Colonic mucosa (tissue), 4 donors: ENCODE measurements around the gene TESK2. TPM values are rescaled to one million over a fixed set of nuclear protein-coding genes. Genes with fewer than 3 reads are reported as not detected.

Source experiments
- DNase-seq: peaks from one replicate; pipeline ENCODE4 v3.0.0-alpha.2; 2020
- H3K27ac ChIP-seq: fragments of 200-600 bp; one replicate; pipeline ENCODE4 v1.8.0; 2021
- H3K27me3 ChIP-seq: fragments of 200-600 bp; one replicate; pipeline ENCODE4 v1.8.0; 2021
- H3K36me3 ChIP-seq: fragments of 200-600 bp; one replicate; pipeline ENCODE4 v1.8.0; 2021
- H3K4me1 ChIP-seq: fragments of 200-600 bp; one replicate; pipeline ENCODE4 v1.8.0; 2021; ENCODE audit warnings: mild to moderate bottlenecking
- H3K4me3 ChIP-seq: fragments of 200-600 bp; one replicate; pipeline ENCODE4 v1.8.0; 2021
- H3K9ac ChIP-seq, 2 donors: one replicate each; pipeline ENCODE4 v1.7.0; 2013; ENCODE audit warnings: control low read depth in 2 of 2, low read depth in 2 of 2, low read length in 2 of 2
- H3K9me3 ChIP-seq: fragments of 200-600 bp; one replicate; pipeline ENCODE4 v1.8.0; 2021
- intact Hi-C: fragments of 100-400 bp; cut with DNase I; formaldehyde crosslinking; loops from one replicate; pipeline ENCODE4 v1.14.1; 2022
- total RNA-seq, 2 donors: library from RNA; stranded (reverse); fragmentation: NEBNext Ultra II Directional in 1 of 2; extraction: Animal tissue kit (Norgen Biotek cat#: 25700) in 1 of 2; gene quantifications; one replicate each; pipeline ENCODE4 v1.2.1, GENCODE V29; 2021
- TF ChIP-seq, protein P1 (sequence below): fragments of 200-600 bp; IDR thresholded peaks from one replicate; pipeline ENCODE4 v1.8.0; 2022; ENCODE audit warnings: antibody characterized with exemption, mild to moderate bottlenecking
- donor health status: healthy.
- donor health status: DM: no; HTN: no; CAD: no.
- donor health status: DM: no; HTN: no; CAD: no.

Gene TESK2
- total RNA-seq, 2 donors from 2014 or later = 11.3 to 15.3 TPM

DNA sequence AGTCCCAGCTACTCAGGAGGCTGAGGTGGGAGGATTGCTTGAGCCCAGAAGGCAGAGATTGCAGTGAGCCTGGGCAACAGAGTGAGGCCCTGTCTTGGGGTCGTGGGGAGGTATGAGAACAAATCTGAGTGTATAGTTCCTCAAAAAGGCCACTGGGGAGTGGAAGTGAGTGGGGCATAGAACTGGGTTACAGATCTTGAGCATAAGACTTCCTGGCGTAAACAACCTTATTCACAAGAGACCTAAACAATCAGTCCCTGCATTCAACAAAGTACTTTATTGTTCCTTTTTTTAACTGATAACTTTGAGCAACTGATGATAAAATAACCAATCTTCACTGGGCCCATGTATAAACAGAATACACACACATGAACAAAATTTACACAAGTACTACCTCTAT, 78.1 kb downstream of the TESK2 start:
- DNase-seq = no peak
- TF ChIP-seq, protein P1, sequence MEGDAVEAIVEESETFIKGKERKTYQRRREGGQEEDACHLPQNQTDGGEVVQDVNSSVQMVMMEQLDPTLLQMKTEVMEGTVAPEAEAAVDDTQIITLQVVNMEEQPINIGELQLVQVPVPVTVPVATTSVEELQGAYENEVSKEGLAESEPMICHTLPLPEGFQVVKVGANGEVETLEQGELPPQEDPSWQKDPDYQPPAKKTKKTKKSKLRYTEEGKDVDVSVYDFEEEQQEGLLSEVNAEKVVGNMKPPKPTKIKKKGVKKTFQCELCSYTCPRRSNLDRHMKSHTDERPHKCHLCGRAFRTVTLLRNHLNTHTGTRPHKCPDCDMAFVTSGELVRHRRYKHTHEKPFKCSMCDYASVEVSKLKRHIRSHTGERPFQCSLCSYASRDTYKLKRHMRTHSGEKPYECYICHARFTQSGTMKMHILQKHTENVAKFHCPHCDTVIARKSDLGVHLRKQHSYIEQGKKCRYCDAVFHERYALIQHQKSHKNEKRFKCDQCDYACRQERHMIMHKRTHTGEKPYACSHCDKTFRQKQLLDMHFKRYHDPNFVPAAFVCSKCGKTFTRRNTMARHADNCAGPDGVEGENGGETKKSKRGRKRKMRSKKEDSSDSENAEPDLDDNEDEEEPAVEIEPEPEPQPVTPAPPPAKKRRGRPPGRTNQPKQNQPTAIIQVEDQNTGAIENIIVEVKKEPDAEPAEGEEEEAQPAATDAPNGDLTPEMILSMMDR = no peak
- Histone ChIP-seq H3K9me3 (no peaks in the 10 kb centered on the region), H3K36me3 (no peaks in the 10 kb centered on the region), H3K27ac (no peak overlapping the region), H3K9ac (no peak overlapping the region), H3K27me3 (no peaks in the 10 kb centered on the region), H3K4me1 (no peaks in the 10 kb centered on the region), H3K4me3 (no peak overlapping the region)
- intact Hi-C loops = no loop called here

DNA sequence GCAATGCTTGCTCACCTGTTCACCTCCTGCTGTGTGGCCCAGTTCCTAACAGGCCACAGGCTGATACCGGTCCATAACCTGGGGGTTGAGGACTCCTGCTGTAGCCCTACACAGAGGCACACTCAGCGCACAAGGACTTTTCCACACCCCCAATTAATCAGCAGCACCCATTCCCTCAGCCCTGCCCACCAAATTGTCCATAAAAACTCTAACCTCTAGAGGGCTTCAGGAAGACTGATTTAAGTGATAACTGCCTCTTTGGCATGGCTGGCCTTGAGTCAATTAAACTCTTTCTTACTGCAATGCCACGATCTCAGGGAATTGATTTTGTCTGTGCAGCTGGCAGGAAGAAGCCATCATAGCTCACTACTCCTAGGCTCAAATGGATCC, 79.5 kb downstream of the TESK2 start:
- Histone ChIP-seq H3K4me1 (no peaks in the 10 kb centered on the region), H3K27ac (no peak overlapping the region), H3K27me3 (no peaks in the 10 kb centered on the region), H3K4me3 (no peak overlapping the region), H3K36me3 (no peaks in the 10 kb centered on the region), H3K9ac (no peak overlapping the region), H3K9me3 (no peaks in the 10 kb centered on the region)
- no peak for DNase-seq
- TF ChIP-seq, protein P1 = no peak
- intact Hi-C loops = no loop called here

DNA sequence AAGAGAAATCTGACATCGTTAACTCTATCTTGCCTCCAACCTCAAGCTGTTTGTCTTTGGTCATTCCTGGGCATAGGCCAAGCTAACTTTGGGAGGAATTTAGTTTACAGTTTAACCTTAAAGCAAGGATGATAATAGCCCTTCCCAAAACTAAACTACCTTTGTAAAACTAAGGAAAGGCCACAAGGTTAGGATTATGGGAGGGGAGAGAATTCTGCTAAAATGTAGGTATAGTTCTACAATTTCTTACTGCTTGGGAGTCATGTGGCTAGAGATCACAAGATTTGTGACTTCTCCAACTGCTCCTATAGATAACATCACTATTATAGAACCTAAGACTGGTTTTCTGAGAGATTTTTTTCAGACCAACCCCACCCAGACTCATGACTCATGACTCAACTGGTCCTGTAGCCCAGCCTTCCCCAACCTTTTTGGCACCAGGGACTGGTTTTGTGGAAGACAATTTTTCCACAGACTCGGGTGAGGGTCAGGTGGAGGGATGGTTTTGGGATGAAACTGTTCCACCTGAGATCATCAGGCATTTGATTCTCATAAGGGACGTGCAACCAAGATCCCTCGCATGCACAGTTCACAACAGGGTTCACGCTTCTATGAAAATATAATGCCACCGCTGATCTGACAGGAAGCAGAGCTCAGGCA, 80.0 kb downstream of the TESK2 start:
- TF ChIP-seq, protein P1 = no peak
- H3K9ac ChIP-seq = no peak overlapping the region
- H3K4me1 ChIP-seq = no peaks in the 10 kb centered on the region
- no peak overlapping the region for H3K4me3 ChIP-seq
- intact Hi-C loops = no loop called here
- H3K36me3 ChIP-seq = no peaks in the 10 kb centered on the region
- no peaks in the 10 kb centered on the region for H3K27me3 ChIP-seq
- H3K9me3 ChIP-seq = no peaks in the 10 kb centered on the region
- no peak overlapping the region for H3K27ac ChIP-seq
- DNase-seq = peak; percentile 36

DNA sequence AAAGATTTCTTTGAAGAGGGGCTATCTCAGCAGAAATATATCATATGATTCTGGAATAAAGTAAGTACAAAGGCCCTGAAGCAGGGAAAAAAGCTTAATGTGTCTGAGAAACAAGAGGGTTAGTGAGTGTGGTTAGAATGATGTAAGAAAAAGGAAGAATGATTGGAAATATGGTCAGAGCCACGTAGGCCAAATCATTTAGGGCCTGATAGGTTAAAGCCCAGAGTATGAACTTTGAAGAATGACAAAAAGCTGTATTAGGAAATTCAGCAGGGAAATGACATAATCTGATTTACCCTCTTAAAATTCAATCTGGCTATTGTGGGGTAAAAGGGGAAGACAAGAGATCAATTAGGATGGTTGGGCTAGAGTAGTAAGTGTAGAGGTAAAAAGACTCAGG, 81.7 kb downstream of the TESK2 start:
- H3K9ac ChIP-seq = no peak overlapping the region
- no peak overlapping the region for H3K4me3 ChIP-seq
- intact Hi-C loops = no loop called here
- no peaks in the 10 kb centered on the region for H3K4me1 ChIP-seq
- H3K9me3 ChIP-seq = no peaks in the 10 kb centered on the region
- H3K27ac ChIP-seq = no peak overlapping the region
- DNase-seq = no peak
- H3K36me3 ChIP-seq = no peaks in the 10 kb centered on the region
- TF ChIP-seq, protein P1 = no peak
- no peaks in the 10 kb centered on the region for H3K27me3 ChIP-seq

DNA sequence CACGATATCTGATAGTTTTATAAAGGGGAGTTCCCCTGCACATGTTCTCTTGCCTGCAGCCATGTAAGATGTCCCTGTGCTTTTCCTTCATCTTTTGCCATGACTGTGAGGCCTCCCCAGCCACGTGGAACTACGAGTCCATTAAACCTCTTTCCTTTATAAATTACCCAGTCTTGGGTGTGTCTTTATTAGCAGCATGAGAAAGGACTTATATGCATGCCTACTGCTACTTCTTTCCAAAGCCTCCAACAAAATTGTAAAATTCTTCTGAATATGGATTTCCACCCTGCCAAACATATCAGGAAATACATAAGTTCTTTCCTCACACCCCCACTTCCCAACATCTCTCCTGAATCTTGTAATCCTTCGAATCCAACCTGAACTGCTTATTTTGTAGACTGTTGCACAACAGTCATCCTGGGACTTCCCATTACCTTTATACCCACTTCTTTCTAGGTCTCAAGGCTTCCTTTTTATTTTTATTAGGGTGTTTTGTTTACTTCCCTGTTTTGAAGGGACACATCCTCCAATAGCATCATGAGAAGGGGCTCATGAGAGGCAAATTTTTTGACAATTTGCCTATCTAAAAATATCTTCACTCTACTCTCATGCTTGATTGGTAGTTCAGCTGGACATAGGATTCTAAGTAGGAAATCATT, 83.2 kb downstream of the TESK2 start:
- Histone ChIP-seq H3K27me3 (no peaks in the 10 kb centered on the region), H3K4me1 (no peaks in the 10 kb centered on the region), H3K27ac (no peak overlapping the region), H3K36me3 (no peaks in the 10 kb centered on the region), H3K9me3 (no peaks in the 10 kb centered on the region), H3K4me3 (no peak overlapping the region), H3K9ac (no peak overlapping the region)
- intact Hi-C loops = no loop called here
- TF ChIP-seq, protein P1 = no peak
- no peak for DNase-seq
